Activated CD4-positive, alpha-beta T cell treated with anti-CD3 and anti-CD28 coated beads, Interleukin-2, amount 10 ng/mL, durations not matched to agents 7 days and 5 days (primary cell): ENCODE results near the gene TSEN34. TPM values are rescaled to one million over a fixed set of nuclear protein-coding genes. Genes with fewer than 3 reads are reported as not detected.

Experiments used
- CTCF ChIA-PET: fragments of 350-600 bp; sonication (Branson Sonifier 250); formaldehyde crosslinking; loops from one replicate; lab custom pipeline; 2021; ENCODE audit warnings: antibody characterized with exemption; lab: Charles Lee
- POLR2A ChIA-PET: fragments of 350-600 bp; sonication (Branson Sonifier 250); formaldehyde crosslinking; loops from one replicate; lab custom pipeline; 2021; ENCODE audit warnings: antibody characterized with exemption; lab: Charles Lee
- DNase-seq: peaks from one replicate; pipeline ENCODE4 v3.0.0-alpha.2; 2020
- H3K27ac Mint-ChIP-seq: one replicate; pipeline ENCODE4 v1.8.0; 2021; ENCODE audit warnings: mild to moderate bottlenecking, moderate library complexity, mixed read lengths
- H3K27me3 Mint-ChIP-seq: one replicate; pipeline ENCODE4 v1.8.0; 2021; ENCODE audit warnings: mixed read lengths
- H3K36me3 Mint-ChIP-seq: one replicate; pipeline ENCODE4 v1.8.0; 2021; ENCODE audit warnings: low read depth, mixed read lengths
- H3K4me1 Mint-ChIP-seq: one replicate; pipeline ENCODE4 v1.8.0; 2021; ENCODE audit warnings: mixed read lengths
- H3K4me3 Mint-ChIP-seq: one replicate; pipeline ENCODE4 v1.8.0; 2021; ENCODE audit warnings: mild to moderate bottlenecking, moderate library complexity, mixed read lengths
- H3K9me3 Mint-ChIP-seq: one replicate; pipeline ENCODE4 v1.8.0; 2021; ENCODE audit warnings: mixed read lengths
- total RNA-seq, 2 experiments: library from RNA; stranded (reverse); gene quantifications; one replicate each; pipeline ENCODE4 v1.2.3, GENCODE V29; 2021

The TSEN34 gene
- total RNA-seq, 2 experiments from 2014 or later: 7.9 to 10.2 TPM

DNA sequence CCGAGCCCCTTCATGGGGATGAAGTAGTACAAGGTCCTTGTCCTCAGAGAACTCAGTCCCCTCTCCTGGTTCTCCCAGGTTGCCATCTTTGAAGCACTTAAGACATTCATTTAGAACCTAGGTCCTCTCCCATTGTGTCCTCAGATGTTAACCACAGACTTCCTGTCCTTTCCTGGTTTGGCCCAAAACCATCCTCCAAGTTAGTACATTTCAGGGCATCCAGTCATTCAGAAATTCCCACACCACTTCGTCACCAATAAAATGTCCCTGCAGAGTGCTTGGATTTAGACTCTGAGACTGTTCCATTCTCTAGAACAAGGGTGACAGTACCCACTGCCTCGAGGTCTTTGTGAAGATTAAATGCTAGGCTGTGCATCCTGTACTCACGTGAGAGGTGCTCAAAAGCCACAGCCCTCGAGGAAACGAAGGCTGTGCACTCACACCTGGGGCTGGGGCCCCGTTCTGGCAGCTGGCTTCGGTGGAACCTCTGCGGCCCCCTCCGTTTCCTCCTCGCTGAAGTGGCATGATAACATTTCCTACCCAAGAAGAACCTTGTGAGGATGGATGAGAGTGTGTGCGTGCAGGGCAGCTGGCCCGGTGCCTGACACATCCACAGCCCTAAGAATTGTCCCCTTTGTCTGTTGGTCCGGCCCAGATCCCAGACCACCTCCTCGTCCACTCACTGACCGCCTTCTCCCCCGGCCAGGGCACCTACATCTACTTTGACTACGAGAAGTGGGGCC, 36.3 kb upstream of the TSEN34 start:
- Mint-ChIP-seq H3K36me3 (peaks cover 62% of the 10 kb centered on the region), H3K4me3 (peak overlapping the region; percentile 12), H3K27me3 (no peaks in the 10 kb centered on the region), H3K4me1 (peaks cover 35% of the 10 kb centered on the region), H3K9me3 (no peaks in the 10 kb centered on the region), H3K27ac (peak overlapping the region; percentile 88)
- ChIA-PET CTCF (no interaction called here), POLR2A (no interaction called here)
- DNase-seq: peak; percentile 73

DNA sequence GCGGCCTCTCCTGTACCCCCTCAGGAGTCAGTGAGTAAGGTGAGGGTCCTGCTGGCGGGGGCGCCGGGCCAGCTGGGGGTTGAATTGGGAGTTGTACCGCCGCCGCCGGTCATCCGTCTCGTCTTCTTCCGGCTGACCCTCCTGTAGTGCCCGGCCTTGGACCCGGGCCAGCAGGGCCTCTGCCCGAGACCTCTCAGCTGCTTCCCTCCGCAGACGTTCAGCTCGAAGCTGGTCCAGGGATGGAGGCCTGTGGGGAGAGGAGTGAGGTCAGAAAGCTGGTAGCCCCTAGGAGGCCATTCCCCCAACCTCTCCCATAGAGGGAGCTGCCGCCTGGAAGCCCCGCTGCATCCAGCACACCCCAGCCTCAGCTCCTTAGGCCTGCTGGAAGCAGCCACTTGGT, 35.4 kb upstream of the TSEN34 start:
- no peak for DNase-seq
- ChIA-PET CTCF (interaction anchor here (3.0 kb wide), 1 partner anchor 12 kb away, joined by 12 read pairs; no protein-coding TSS in a partner anchor), POLR2A (no interaction called here)
- no peak overlapping the region for H3K4me3 Mint-ChIP-seq
- peaks cover 59% of the 10 kb centered on the region for H3K36me3 Mint-ChIP-seq
- H3K4me1 Mint-ChIP-seq: peaks cover 43% of the 10 kb centered on the region
- no peak overlapping the region for H3K27ac Mint-ChIP-seq
- H3K27me3 Mint-ChIP-seq: no peaks in the 10 kb centered on the region
- no peaks in the 10 kb centered on the region for H3K9me3 Mint-ChIP-seq

DNA sequence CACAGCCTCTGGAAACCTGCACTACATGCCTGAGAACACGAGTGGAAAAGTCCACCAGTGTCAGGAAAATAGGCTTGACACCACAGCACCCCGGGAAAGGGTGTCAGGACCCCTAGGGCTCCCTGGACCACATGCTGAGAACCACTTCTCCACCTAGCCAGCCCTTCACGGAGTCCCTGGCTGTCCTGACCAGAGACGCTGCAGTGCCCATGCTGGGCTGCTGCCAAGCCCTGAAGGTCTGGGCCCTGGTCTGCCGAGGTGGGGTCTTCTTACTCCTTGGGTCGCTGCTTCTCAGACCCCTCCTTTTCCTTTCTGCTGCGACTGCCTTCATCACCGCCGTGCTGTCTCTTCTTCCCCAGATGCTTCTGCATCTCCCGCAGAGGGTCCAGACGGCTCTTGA, 34.6 kb upstream of the TSEN34 start:
- H3K36me3 Mint-ChIP-seq: peaks cover 54% of the 10 kb centered on the region
- ChIA-PET CTCF (interaction anchor here (3.0 kb wide), 1 partner anchor 12 kb away, joined by 12 read pairs; no protein-coding TSS in a partner anchor), POLR2A (no interaction called here)
- no peak for DNase-seq
- no peak overlapping the region for H3K4me3 Mint-ChIP-seq
- peak overlapping the region; percentile 46 for H3K27ac Mint-ChIP-seq
- no peaks in the 10 kb centered on the region for H3K27me3 Mint-ChIP-seq
- no peaks in the 10 kb centered on the region for H3K9me3 Mint-ChIP-seq
- peaks cover 47% of the 10 kb centered on the region for H3K4me1 Mint-ChIP-seq

DNA sequence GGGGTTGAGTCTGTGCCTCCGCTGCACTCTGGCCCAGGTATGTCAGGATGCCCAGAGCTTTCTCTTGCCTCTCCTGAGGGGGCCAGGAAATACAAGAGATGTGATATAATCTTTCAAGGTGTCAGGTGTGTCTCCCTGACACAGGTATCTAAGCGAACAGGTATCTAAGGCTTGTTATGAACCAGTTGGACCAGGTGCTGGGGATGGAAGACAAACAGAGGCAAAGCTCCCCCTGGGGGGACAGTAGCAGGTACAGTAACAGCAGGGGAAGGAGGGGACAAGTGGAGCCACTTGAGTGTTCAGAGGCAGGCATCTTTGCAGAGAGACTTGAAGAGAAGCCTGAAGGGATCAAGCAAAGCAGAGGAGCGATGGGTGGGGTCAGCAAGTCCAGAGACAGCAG, 34.2 kb upstream of the TSEN34 start:
- peaks cover 51% of the 10 kb centered on the region for H3K36me3 Mint-ChIP-seq
- peak overlapping the region; percentile 32 for H3K4me3 Mint-ChIP-seq
- DNase-seq: no peak
- peak overlapping the region; percentile 76 for H3K27ac Mint-ChIP-seq
- no peaks in the 10 kb centered on the region for H3K27me3 Mint-ChIP-seq
- H3K4me1 Mint-ChIP-seq: peaks cover 50% of the 10 kb centered on the region
- ChIA-PET POLR2A (no interaction called here), CTCF (interaction anchor here (3.0 kb wide), 1 partner anchor 13 kb away, joined by 12 read pairs; no protein-coding TSS in a partner anchor)
- H3K9me3 Mint-ChIP-seq: no peaks in the 10 kb centered on the region

DNA sequence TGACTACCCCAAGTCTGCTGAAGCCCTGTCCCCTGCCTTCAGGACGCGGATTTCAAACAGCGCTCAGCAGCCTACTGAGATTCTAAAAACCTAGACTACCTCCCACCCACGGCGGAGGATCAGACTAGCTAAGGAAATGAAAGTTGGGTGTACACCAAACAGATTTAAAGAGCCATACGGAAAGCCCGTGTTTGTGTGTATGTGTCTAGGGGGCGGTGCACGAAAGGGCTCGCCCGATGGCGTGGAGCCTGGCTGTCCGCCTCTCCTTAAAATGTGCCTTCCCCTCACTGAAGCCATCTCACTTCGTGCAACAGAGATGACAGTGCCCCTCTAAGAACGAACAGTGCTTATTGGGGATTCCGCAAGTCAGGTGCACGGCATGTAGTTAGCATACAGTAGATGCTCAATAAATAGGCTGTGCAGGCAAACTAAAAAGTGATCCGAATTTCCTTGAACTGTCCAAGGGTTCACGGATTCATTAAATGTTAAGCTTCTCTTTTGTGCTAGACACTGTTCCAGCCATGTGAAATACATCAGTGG, 32.2 kb upstream of the TSEN34 start:
- POLR2A ChIA-PET: interaction anchor here (0.9 to 1.1 kb wide), 2 partner anchors 22 to 42 kb away, joined by 3 to 7 read pairs; partner anchors contain the start of gene CNOT3
- peak; percentile 46 for DNase-seq
- Mint-ChIP-seq H3K9me3 (no peaks in the 10 kb centered on the region), H3K36me3 (peaks cover 39% of the 10 kb centered on the region), H3K27me3 (no peaks in the 10 kb centered on the region), H3K4me3 (peak overlapping the region; percentile 96), H3K4me1 (peaks cover 58% of the 10 kb centered on the region), H3K27ac (peak overlapping the region; percentile 99)
- CTCF ChIA-PET: interaction anchor here (0.5 to 2.3 kb wide), 6 partner anchors 10 to 47 kb away, joined by 3 to 9 read pairs (median 4); partner anchors contain the start of gene CNOT3

DNA sequence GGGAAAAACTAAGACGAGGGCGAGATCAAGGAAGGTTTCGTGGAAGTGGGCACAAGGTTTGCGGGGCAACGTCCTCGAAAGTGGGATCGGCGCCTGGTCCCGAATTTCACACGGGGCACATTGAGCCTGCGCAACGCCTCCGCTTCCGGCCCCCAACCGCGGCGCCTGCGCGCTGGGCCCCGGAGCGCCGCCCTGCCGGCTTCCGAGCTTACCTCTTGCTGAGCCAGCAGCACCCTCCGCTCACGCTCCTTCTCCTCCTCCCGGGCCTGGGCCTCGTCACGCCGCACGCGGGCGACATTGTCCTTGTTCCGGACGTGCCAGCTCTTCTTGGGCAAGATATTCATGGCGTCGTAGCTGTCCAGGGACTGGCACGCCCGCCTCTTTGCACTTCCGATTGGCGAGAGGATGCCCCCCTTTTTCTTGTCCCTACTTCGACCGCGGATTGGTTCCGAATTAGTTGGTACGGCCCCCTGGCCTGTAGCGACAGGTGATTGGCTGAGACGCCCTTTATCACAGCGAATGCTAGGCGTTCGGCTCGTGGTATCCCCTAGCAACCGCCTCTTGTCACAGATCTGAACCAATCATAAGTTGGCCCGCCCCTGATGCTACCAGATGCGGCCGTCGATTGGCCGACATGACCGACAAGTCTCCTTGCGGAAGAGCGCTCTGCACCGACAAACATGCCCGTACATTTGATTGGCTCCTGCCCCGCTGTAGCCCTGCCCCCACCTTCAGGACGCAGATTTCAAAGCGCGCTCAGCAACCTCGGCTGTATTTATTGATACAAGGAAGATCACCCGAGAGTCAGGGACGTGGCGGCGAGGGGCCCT, 31.5 kb upstream of the TSEN34 start, which contains the start of gene LENG1:
Gene LENG1, minus strand, starts transcription at position 370 of the 830 bp plus-strand sequence. Its CDS starts 26 bp downstream, at position 344.
- Mint-ChIP-seq H3K27ac (peak within 1 kb of the TSS; percentile 99), H3K9me3 (no peaks in the 10 kb centered on the region), H3K4me3 (peak within 1 kb of the TSS; percentile 96), H3K4me1 (peaks cover 57% of the 10 kb centered on the region), H3K36me3 (peaks cover 32% of the 10 kb centered on the region), H3K27me3 (no peaks in the 10 kb centered on the region)
- ChIA-PET CTCF (interaction anchor here (0.5 to 2.3 kb wide), 5 partner anchors 9 to 304 kb away, joined by 3 to 9 read pairs (median 5); partner anchors contain the start of genes CNOT3 and LENG9), POLR2A (interaction anchor here (0.9 to 1.1 kb wide), 2 partner anchors 23 to 42 kb away, joined by 3 to 7 read pairs; partner anchors contain the start of gene CNOT3)
- DNase-seq: peak; percentile 100

DNA sequence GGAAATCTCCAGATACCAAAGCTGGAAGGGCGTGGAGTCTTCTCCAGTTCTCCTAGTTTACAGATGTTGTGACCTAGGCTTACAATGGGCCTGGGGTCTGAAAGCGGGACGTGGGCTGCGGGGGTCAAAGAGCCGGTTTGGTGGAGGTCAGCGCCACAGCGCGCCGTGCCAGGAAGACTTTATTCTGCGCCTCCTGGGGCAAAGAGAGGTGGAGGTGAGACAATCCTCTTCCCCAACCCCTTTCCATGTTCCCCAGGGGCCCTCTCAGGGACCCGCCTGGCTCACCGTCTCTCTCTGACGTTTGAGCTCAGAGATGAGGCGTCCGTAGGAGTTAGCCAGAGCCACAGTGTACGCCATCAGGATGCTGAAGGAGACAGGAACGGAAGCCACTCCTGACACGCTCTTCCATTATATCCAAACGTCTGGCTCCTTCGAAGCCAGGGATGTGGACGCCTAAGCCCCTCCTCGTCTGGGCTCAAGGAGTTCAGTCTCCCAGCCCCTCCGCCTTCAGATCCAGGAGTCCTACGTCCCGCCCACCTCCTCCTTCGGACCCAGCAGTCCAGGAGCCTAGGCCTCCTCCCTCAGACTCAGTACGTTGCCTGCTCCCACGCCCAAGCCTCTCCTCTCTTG, 30.8 kb upstream of the TSEN34 start:
- CTCF ChIA-PET: interaction anchor here (0.6 to 2.3 kb wide), 3 partner anchors 8 to 17 kb away, joined by 3 to 9 read pairs (median 4); no protein-coding TSS in a partner anchor
- H3K27me3 Mint-ChIP-seq: no peaks in the 10 kb centered on the region
- POLR2A ChIA-PET: interaction anchor here (0.6 to 1.1 kb wide), 2 partner anchors 23 kb away, joined by 3 to 7 read pairs; partner anchors contain the start of gene CNOT3
- peaks cover 53% of the 10 kb centered on the region for H3K4me1 Mint-ChIP-seq
- DNase-seq: peak; percentile 21
- H3K4me3 Mint-ChIP-seq: peak overlapping the region; percentile 96
- peaks cover 25% of the 10 kb centered on the region for H3K36me3 Mint-ChIP-seq
- peak overlapping the region; percentile 99 for H3K27ac Mint-ChIP-seq
- no peaks in the 10 kb centered on the region for H3K9me3 Mint-ChIP-seq

DNA sequence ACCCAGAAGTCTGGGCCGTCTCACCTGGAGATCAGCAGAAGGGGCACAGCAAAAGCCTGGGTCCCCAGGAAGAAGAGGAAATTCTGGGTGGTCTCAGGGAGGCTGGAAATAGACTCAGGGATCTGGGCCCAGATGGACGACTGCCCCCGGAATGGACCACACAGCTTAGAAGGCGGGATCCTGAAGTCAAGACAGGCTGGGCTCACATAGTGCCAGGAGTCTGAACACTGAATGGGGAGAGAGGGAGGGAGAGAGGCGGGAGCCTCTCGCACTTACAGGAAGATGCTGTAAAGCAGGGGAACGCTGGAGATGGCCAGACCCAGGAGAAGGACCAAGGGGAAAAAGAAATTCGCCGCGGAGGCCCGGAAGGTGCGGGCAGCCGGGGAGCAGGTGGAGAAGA, 30.3 kb upstream of the TSEN34 start:
- CTCF ChIA-PET: interaction anchor here (0.6 kb wide), 1 partner anchor 9 kb away, joined by 4 read pairs; no protein-coding TSS in a partner anchor
- H3K27ac Mint-ChIP-seq: peak overlapping the region; percentile 99
- H3K27me3 Mint-ChIP-seq: no peaks in the 10 kb centered on the region
- DNase-seq: no peak
- no peaks in the 10 kb centered on the region for H3K9me3 Mint-ChIP-seq
- POLR2A ChIA-PET: interaction anchor here (0.6 kb wide), 1 partner anchor 24 kb away, joined by 3 read pairs; no protein-coding TSS in a partner anchor
- H3K36me3 Mint-ChIP-seq: peaks cover 23% of the 10 kb centered on the region
- H3K4me1 Mint-ChIP-seq: peaks cover 54% of the 10 kb centered on the region
- peak overlapping the region; percentile 96 for H3K4me3 Mint-ChIP-seq

DNA sequence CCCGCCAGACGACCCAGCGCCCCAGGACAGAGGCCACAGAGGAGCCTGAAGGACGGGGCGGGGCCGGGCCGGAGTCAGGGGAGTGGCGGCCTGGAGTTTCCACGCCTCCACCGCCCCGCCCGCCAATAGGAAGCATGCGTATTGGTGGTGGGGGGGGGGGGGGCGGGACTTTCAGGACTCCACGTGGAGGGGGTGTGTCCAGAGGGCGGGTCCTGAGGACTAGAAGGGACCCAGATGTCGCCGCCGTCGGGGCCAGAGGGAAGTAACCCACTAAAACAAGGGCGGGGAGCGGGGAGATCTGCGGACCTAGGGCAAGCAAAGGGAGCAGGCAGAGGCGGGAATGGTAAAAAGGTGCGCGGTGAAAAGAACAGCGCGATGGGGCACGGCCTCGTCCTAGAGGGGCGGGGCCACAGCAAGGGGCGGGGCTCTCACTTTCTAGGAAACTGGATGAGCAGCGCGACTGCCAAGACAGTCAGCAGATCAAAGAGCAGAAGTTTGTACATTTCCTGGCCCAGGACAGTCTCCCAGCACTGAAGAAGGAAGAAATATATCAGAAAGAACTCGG, 28.8 kb upstream of the TSEN34 start:
- ChIA-PET CTCF (no interaction called here), POLR2A (no interaction called here)
- H3K27me3 Mint-ChIP-seq: no peaks in the 10 kb centered on the region
- H3K36me3 Mint-ChIP-seq: peaks cover 12% of the 10 kb centered on the region
- peak; percentile 86 for DNase-seq
- H3K4me1 Mint-ChIP-seq: peaks cover 48% of the 10 kb centered on the region
- H3K4me3 Mint-ChIP-seq: peak overlapping the region; percentile 96
- H3K27ac Mint-ChIP-seq: peak overlapping the region; percentile 91
- no peaks in the 10 kb centered on the region for H3K9me3 Mint-ChIP-seq

DNA sequence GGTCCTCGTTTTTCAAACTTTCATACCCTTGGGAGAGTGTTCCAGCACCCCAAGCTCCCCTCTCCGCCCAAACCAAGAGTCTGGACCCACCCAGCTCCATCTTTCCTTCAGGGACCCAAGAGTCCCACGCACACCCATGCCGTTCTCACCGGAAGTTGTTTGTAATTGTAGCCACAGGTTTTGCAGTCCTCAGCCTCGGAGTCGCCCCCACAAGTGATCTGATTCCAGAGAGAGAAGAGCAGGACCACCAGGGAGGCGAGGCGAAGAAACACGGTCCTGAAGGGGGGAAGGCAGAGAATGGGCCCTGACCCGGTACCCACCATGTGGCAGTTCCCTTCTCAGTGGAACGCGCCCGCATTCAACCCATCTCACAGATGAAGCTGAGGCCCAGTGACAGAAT, 28.2 kb upstream of the TSEN34 start:
- no peak for DNase-seq
- Mint-ChIP-seq H3K27me3 (no peaks in the 10 kb centered on the region), H3K4me1 (peaks cover 48% of the 10 kb centered on the region), H3K36me3 (peaks cover 9% of the 10 kb centered on the region), H3K9me3 (no peaks in the 10 kb centered on the region), H3K27ac (peak overlapping the region; percentile 91), H3K4me3 (peak overlapping the region; percentile 83)
- ChIA-PET POLR2A (no interaction called here), CTCF (no interaction called here)

DNA sequence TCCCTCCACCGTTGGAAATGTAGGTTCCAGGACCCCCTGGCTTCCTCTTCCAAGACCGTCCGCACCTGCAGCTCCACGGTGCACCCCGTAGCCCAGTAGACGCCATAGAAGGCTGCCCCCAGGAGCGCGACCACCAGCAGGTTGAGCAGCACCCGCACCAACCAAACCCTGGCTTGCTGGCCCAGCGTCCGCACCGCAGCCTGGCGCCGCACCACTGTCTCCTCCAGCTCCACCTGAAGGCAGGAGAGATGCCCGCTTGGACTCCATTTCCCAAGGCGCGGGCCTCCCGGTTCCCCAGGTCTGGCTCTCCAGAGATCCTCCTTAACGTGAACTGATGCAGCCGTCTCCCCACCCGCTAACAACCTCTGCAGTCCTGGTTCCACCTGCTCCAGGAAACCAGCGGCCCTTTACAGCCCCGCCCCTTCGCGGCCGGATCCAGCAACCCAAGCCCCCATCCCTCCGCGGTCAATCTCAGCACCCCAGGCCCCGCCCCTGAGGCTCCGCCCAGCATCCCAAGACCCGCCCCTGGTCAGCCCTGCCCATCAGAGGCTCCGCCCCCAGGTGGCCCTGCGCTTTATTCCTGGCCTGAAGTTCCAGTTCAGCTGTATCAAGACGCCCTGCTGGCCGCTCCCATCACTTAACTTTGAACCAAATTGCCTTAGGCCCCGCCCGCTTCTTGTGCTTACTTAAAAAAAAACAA, 26.6 kb upstream of the TSEN34 start:
- Mint-ChIP-seq H3K36me3 (peaks cover 3% of the 10 kb centered on the region), H3K4me3 (peak overlapping the region; percentile 74), H3K4me1 (peaks cover 49% of the 10 kb centered on the region), H3K27ac (peak overlapping the region; percentile 69), H3K27me3 (no peaks in the 10 kb centered on the region), H3K9me3 (no peaks in the 10 kb centered on the region)
- ChIA-PET POLR2A (no interaction called here), CTCF (interaction anchor here (0.6 to 1.5 kb wide), 4 partner anchors 19 to 217 kb away, joined by 3 to 4 read pairs (median 4); partner anchors contain the start of gene MBOAT7)
- peak; percentile 74 for DNase-seq
